ENCODE measurements around the gene BTK.

GRCh38 chrX:101411984-101412383 lies 26.0 kb upstream of the BTK start:
- TF ChIP-seq CTCF (IDR thresholded peaks at IDR 0.05; ENCODE audit: low read depth, low read length, poor library complexity, severe bottlenecking) (no peak), EZH2phosphoT487 (IDR thresholded peaks at IDR 0.05; ENCODE audit: borderline replicate concordance, low read length) (no peak)
